Naive thymus-derived CD4-positive, alpha-beta T cell (primary cell): Measurements from ENCODE around the gene NDFIP2. TPM values are rescaled to one million over a fixed set of nuclear protein-coding genes. Genes with fewer than 3 reads are reported as not detected.

ENCODE experiments used
- ATAC-seq: fragments of 150-1000 bp; cut with Tn5 transposase; 2 replicates; pipeline ENCODE4 v1.10.0; 2021; ENCODE audit warnings: mild to moderate bottlenecking, moderate library complexity
- CTCF ChIA-PET: fragments of 350-600 bp; sonication (Branson Sonifier 250); formaldehyde crosslinking; loops from one replicate; lab custom pipeline; 2021; ENCODE audit warnings: antibody characterized with exemption; lab: Charles Lee
- POLR2A ChIA-PET: fragments of 350-600 bp; sonication (Branson Sonifier 250); formaldehyde crosslinking; loops from one replicate; lab custom pipeline; 2021; ENCODE audit warnings: antibody characterized with exemption, inconsistent platforms; lab: Charles Lee
- DNase-seq, 9 donors: peaks; one replicate each; pipeline versions ENCODE4 v3.0.0 to v3.0.0-alpha.2; 2020 to 2022; ENCODE audit warnings: mixed read lengths in 1 of 9
- H3K27ac ChIP-seq: one replicate; pipeline ENCODE4 v1.7.0; 2013; ENCODE audit warnings: mild to moderate bottlenecking, low read depth, low read length, moderate library complexity
- H3K27me3 ChIP-seq, 2 donors: one replicate each; pipeline ENCODE4 v1.7.0; 2013; ENCODE audit warnings: low read length in 2 of 2, mild to moderate bottlenecking in 2 of 2, moderate library complexity in 2 of 2; ENCODE audit not compliant: control insufficient read depth in 2 of 2, insufficient read depth in 2 of 2
- H3K36me3 ChIP-seq, 3 experiments: 1 replicate in 2 of 3; 2 replicates in 1 of 3; pipeline ENCODE4 v1.7.0; 2013; ENCODE audit warnings: low read length in 3 of 3, mild to moderate bottlenecking in 3 of 3, moderate library complexity in 1 of 3; ENCODE audit not compliant: insufficient read depth in 3 of 3, control insufficient read depth in 2 of 3
- H3K4me1 ChIP-seq, 2 donors: one replicate each; pipeline ENCODE4 v1.7.0; 2013; ENCODE audit warnings: low read length in 2 of 2, mild to moderate bottlenecking in 2 of 2, moderate library complexity in 1 of 2; ENCODE audit not compliant: control insufficient read depth in 2 of 2, insufficient read depth in 2 of 2
- H3K4me3 ChIP-seq: 2 replicates; pipeline ENCODE4 v1.7.0; 2013; ENCODE audit warnings: mild to moderate bottlenecking, low read length
- H3K9me3 ChIP-seq, 3 experiments: 1 replicate in 2 of 3; 2 replicates in 1 of 3; pipeline ENCODE4 v1.7.0; 2013; ENCODE audit warnings: low read length in 3 of 3; ENCODE audit not compliant: control insufficient read depth in 2 of 3
- H3K27ac Mint-ChIP-seq, 9 donors: one replicate each; pipeline ENCODE4 v1.8.0; 2020 to 2022; ENCODE audit warnings: mixed read lengths in 9 of 9, mild to moderate bottlenecking in 8 of 9, moderate library complexity in 5 of 9, inconsistent platforms in 2 of 9
- H3K27me3 Mint-ChIP-seq, 5 donors: one replicate each; pipeline ENCODE4 v1.8.0; 2021 to 2022; ENCODE audit warnings: mixed read lengths in 5 of 5, mild to moderate bottlenecking in 1 of 5
- H3K36me3 Mint-ChIP-seq, 5 donors: one replicate each; pipeline ENCODE4 v1.8.0; 2020 to 2022; ENCODE audit warnings: mixed read lengths in 5 of 5, mild to moderate bottlenecking in 3 of 5, inconsistent platforms in 1 of 5
- H3K4me1 Mint-ChIP-seq, 7 donors: one replicate each; pipeline ENCODE4 v1.8.0; 2020 to 2022; ENCODE audit warnings: mixed read lengths in 7 of 7, mild to moderate bottlenecking in 3 of 7, inconsistent platforms in 1 of 7
- H3K4me3 Mint-ChIP-seq, 10 donors: one replicate each; pipeline ENCODE4 v1.8.0; 2020 to 2022; ENCODE audit warnings: mild to moderate bottlenecking in 10 of 10, mixed read lengths in 10 of 10, moderate library complexity in 6 of 10, inconsistent platforms in 2 of 10
- H3K9me3 Mint-ChIP-seq, 11 donors: one replicate each; pipeline ENCODE4 v1.8.0; 2020 to 2022; ENCODE audit warnings: mixed read lengths in 11 of 11, mild to moderate bottlenecking in 4 of 11, inconsistent platforms in 1 of 11, moderate library complexity in 1 of 11
- intact Hi-C, 2 donors: fragments of 100-400 bp; cut with micrococcal nuclease; formaldehyde crosslinking; loops; one replicate each; pipeline ENCODE4 v1.15.1; 2023
- polyA plus RNA-seq, 2 donors: library from polyadenylated mRNA; unstranded; fragments of 300-500 nt; fragmentation: Illumina TruSeq; gene quantifications; one replicate each; pipeline ENCODE4 v1.2.3, GENCODE V29; 2021
- total RNA-seq, 6 experiments: library from RNA in 5 of 6; stranded (reverse) in 5 of 6; gene quantifications; 1 replicate in 5 of 6; 2 replicates in 1 of 6; pipeline ENCODE4 v1.2.3 and lab custom pipeline; 2021 to 2026

NDFIP2 gene
- total and polyA plus RNA-seq, 7 experiments from 2014 or later: 2.6 to 123 (median 5.3) TPM

DNA sequence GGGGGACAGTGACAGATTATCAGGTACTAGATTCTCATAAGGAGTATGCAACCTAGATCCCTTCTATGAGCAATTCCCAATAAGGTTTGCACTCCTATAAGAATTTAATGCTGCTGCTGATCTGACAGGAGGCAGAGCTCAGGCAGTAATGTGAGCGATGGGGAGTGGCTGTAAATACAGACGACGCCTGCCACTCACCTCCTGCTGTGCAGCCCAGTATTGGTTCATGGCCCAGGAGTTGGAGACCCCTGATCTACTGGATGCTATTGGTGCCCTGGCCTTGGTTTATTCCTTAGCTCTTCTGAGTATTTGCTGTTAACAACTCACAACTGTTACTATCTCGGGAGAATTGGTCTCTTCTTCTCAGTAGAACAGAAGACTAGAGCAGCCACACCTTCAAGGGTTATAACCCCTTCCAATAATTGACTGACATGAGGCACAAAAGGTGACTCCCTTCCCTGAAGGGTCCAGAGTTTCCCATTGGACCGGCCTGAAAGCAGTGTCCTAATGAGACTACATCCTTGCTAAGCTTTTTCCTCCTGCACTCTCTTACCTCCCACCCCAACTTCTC lies 39.9 kb upstream of the NDFIP2 start:
- CTCF ChIA-PET: no interaction called here
- H3K27me3 Mint-ChIP-seq: no peaks in the 10 kb centered on the region
- H3K4me3 Mint-ChIP-seq: no peak overlapping the region

DNA sequence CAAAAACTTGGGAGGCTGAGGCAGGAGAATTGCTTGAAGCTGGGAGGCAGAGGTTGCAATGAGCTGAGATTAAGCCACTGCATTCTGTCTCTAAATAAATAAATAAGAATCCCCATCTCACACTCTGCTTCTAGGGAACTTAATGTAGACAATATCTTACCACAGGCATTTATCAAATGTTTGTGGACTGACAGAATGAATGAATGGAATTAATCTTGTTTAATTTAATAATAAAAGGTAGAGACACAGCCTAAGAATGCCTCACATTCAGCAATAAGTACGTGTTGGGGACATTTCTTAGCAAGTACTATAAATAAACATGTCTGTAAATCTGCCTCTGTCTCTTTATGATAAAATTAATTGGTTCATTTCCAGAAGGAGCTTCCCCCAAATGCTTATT lies 38.7 kb upstream of the NDFIP2 start:
- no peaks in the 10 kb centered on the region for H3K4me1 ChIP-seq
- Mint-ChIP-seq H3K9me3 (no peaks in the 10 kb centered on the region), H3K27me3 (no peaks in the 10 kb centered on the region), H3K4me3 (no peak overlapping the region), H3K36me3 (no peaks in the 10 kb centered on the region), H3K4me1 (peaks cover 8 to 20% (median 13%) of the 10 kb centered on the region in 7 donors), H3K27ac (no peak overlapping the region)
- ChIA-PET POLR2A (interaction anchor here (0.9 kb wide), 1 partner anchor 9 kb away, joined by 3 read pairs; no protein-coding TSS in a partner anchor), CTCF (interaction anchor here (0.9 kb wide), 1 partner anchor 18 kb away, joined by 4 read pairs; no protein-coding TSS in a partner anchor)
- no peaks in the 10 kb centered on the region for H3K9me3 ChIP-seq
- H3K27me3 ChIP-seq: no peaks in the 10 kb centered on the region
- H3K4me3 ChIP-seq: no peak overlapping the region
- intact Hi-C loops: no loop called here
- H3K27ac ChIP-seq: no peak overlapping the region
- DNase-seq (no peak), ATAC-seq (no peak)
- H3K36me3 ChIP-seq: no peaks in the 10 kb centered on the region

More for the DNA sequence above, 39.9 kb upstream of the NDFIP2 start:
- Histone ChIP-seq H3K27me3 (no peaks in the 10 kb centered on the region), H3K4me1 (no peaks in the 10 kb centered on the region), H3K27ac (no peak overlapping the region), H3K4me3 (no peak overlapping the region), H3K36me3 (no peaks in the 10 kb centered on the region), H3K9me3 (no peaks in the 10 kb centered on the region)
- POLR2A ChIA-PET: no interaction called here
- intact Hi-C loops: no loop called here
- no peak overlapping the region for H3K27ac Mint-ChIP-seq
- no peaks in the 10 kb centered on the region for H3K36me3 Mint-ChIP-seq
- DNase-seq (no peak), ATAC-seq (no peak)
- H3K4me1 Mint-ChIP-seq: peaks cover 0 to 8% (median 5%) of the 10 kb centered on the region in 7 donors
- no peaks in the 10 kb centered on the region for H3K9me3 Mint-ChIP-seq

DNA sequence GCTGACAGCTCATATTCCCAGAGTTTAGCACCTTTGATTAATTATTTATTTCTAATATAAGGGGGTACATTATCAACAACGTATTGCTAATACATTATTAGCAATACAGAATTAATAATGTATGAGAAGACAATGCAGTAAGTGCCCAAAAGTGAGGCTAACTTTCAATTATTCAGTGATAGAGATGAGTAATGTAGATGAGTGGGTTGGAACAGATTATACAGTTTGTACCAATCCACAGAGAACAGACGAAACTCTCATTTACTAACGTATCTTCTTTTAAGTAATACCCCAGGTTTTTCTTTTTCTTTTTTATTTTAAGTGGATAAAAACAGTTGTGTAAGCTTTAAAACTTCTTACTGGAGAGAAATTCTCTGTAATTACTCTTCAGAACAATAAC lies 38.2 kb upstream of the NDFIP2 start:
- Mint-ChIP-seq H3K27ac (no peak overlapping the region), H3K9me3 (no peaks in the 10 kb centered on the region), H3K4me3 (no peak overlapping the region), H3K4me1 (peaks cover 12 to 25% (median 15%) of the 10 kb centered on the region in 7 donors), H3K36me3 (no peaks in the 10 kb centered on the region), H3K27me3 (no peaks in the 10 kb centered on the region)
- no peak overlapping the region for H3K27ac ChIP-seq
- H3K9me3 ChIP-seq: no peaks in the 10 kb centered on the region
- no peaks in the 10 kb centered on the region for H3K36me3 ChIP-seq
- DNase-seq (no peak), ATAC-seq (no peak)
- H3K4me3 ChIP-seq: no peak overlapping the region
- H3K27me3 ChIP-seq: no peaks in the 10 kb centered on the region
- H3K4me1 ChIP-seq: no peaks in the 10 kb centered on the region
- POLR2A ChIA-PET: interaction anchor here (0.9 kb wide), 1 partner anchor 9 kb away, joined by 3 read pairs; no protein-coding TSS in a partner anchor
- CTCF ChIA-PET: no interaction called here
- intact Hi-C loops: no loop called here

DNA sequence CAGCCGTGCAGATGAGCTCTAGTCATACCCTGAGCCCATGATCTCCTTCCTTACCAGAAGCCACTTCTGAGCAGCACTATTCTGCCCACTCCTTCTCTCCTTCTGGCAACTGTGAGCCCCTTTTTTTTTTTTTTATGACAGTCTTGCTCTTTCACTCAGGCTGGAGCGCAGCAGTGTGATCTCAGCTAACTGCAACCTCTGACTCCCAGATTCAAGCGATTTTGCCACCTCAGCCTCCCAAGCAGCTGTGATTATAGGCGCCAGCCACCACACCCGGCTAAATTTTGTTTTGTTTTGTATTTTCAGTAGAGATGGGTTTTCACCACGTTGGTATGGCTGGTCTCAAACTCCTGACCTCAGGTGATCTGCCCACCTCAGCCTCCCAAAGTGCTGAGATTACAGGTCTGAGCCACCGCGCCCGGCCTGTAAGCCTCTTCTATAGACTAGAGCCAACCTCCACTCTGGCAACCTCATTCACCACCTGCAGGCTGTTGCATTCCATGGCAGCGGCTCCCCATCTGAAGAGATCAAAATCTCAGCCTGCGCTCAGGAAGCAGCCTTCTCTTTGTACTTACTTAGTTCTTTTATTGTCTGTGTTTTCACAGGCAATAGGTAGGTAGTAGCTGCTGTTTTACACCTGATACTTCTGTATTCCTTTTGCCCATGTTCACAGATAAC lies 34.8 kb upstream of the NDFIP2 start:
- intact Hi-C loops: loop anchor here in 1 of 2 donors (2.0 kb wide), 1 partner anchor 21 kb away; no protein-coding TSS in a partner anchor
- Mint-ChIP-seq H3K27ac (peak overlapping the region in 5 of 9 donors; percentile 6 to 37 (median 28)), H3K9me3 (peaks cover 0 to 4% (median 0%) of the 10 kb centered on the region in 11 donors), H3K36me3 (peaks cover 0 to 7% (median 0%) of the 10 kb centered on the region in 5 donors), H3K27me3 (no peaks in the 10 kb centered on the region), H3K4me3 (peak overlapping the region in 1 of 10 donors; percentile 20), H3K4me1 (peaks cover 24 to 46% (median 40%) of the 10 kb centered on the region in 7 donors)
- no peaks in the 10 kb centered on the region for H3K36me3 ChIP-seq
- no peaks in the 10 kb centered on the region for H3K9me3 ChIP-seq
- CTCF ChIA-PET: no interaction called here
- DNase-seq: peak in 5 of 9 donors; percentile 5 to 29 (median 17)
- POLR2A ChIA-PET: interaction anchor here (0.7 kb wide), 1 partner anchor 98 kb away, joined by 3 read pairs; no protein-coding TSS in a partner anchor
- no peak overlapping the region for H3K27ac ChIP-seq
- peaks cover 8 to 18% of the 10 kb centered on the region in 2 donors for H3K4me1 ChIP-seq
- H3K4me3 ChIP-seq: no peak overlapping the region
- H3K27me3 ChIP-seq: no peaks in the 10 kb centered on the region
- ATAC-seq: peak; percentile 80

DNA sequence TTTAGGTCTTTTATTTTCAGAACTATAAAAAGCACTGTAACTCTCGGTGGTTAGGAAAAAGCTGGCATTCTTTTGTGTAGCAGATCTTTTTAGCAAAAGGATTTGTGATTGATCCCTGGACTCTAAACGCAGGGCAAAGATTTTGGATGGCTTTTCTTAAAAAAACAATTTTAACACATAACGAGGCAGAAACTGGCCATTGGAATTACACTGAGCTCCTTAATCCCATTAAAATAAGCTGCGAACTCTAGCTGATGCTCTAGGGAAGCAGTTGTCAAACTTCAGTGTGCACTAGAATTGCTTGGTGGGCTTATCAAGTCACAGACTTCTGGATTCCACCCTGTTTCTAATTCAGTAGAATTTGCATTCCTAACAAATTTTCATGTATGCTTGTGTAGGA lies 33.8 kb upstream of the NDFIP2 start:
- peaks cover 0 to 7% (median 0%) of the 10 kb centered on the region in 5 donors for H3K36me3 Mint-ChIP-seq
- H3K4me3 Mint-ChIP-seq: no peak overlapping the region
- Histone ChIP-seq H3K36me3 (no peaks in the 10 kb centered on the region), H3K4me1 (peaks cover 17 to 26% of the 10 kb centered on the region in 2 donors), H3K9me3 (no peaks in the 10 kb centered on the region), H3K4me3 (no peak overlapping the region), H3K27me3 (no peaks in the 10 kb centered on the region), H3K27ac (no peak overlapping the region)
- no peak overlapping the region for H3K27ac Mint-ChIP-seq
- POLR2A ChIA-PET: no interaction called here
- peaks cover 30 to 57% (median 50%) of the 10 kb centered on the region in 7 donors for H3K4me1 Mint-ChIP-seq
- intact Hi-C loops: loop anchor here in 1 of 2 donors (2.0 kb wide), 1 partner anchor 22 kb away; no protein-coding TSS in a partner anchor
- no peak for ATAC-seq
- DNase-seq: no peak
- H3K9me3 Mint-ChIP-seq: peaks cover 0 to 4% (median 0%) of the 10 kb centered on the region in 11 donors
- no peaks in the 10 kb centered on the region for H3K27me3 Mint-ChIP-seq
- CTCF ChIA-PET: no interaction called here

DNA sequence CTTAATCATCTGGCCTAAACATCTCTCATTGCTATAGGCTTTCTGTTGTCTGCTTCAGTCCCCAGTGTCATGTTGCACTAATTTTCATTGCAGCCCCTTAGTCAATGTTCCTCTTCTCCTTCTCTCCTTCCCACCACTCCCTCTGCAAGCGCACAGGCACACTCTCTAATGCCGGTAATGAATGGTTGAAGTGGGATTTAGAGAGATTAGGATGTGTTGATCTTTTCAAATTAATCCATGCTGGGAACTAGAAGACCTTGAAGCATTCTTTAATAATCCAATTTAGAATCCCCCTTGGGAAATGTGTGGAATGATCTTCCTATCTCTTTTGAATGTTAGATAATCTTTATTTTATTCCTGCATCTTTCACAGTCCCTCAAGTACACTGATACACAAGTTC lies 33.2 kb upstream of the NDFIP2 start:
- H3K27me3 Mint-ChIP-seq: no peaks in the 10 kb centered on the region
- DNase-seq (no peak), ATAC-seq (no peak)
- peaks cover 30 to 63% (median 56%) of the 10 kb centered on the region in 7 donors for H3K4me1 Mint-ChIP-seq
- H3K9me3 Mint-ChIP-seq: peaks cover 0 to 4% (median 0%) of the 10 kb centered on the region in 11 donors
- no peaks in the 10 kb centered on the region for H3K27me3 ChIP-seq
- H3K4me1 ChIP-seq: peaks cover 19 to 28% of the 10 kb centered on the region in 2 donors
- H3K36me3 ChIP-seq: no peaks in the 10 kb centered on the region
- no peak overlapping the region for H3K4me3 Mint-ChIP-seq
- no peaks in the 10 kb centered on the region for H3K9me3 ChIP-seq
- intact Hi-C loops: loop anchor here in 1 of 2 donors (2.0 kb wide), 1 partner anchor 23 kb away; no protein-coding TSS in a partner anchor
- no peak overlapping the region for H3K27ac ChIP-seq
- CTCF ChIA-PET: no interaction called here
- POLR2A ChIA-PET: no interaction called here
- H3K4me3 ChIP-seq: no peak overlapping the region
- no peak overlapping the region for H3K27ac Mint-ChIP-seq
- H3K36me3 Mint-ChIP-seq: peaks cover 0 to 7% (median 0%) of the 10 kb centered on the region in 5 donors
